Tibial nerve (tissue), 3 donors: Measurements from ENCODE around the gene NGEF.

ENCODE experiments used
- CTCF ChIP-seq, 5 experiments: fragments of 200-600 bp in 3 of 5; fragments of 450-650 bp in 2 of 5; sonication (generic) in 3 of 5; IDR thresholded peaks; one replicate each; pipeline ENCODE4 v1.5.1; 2016 to 2019; ENCODE audit warnings: antibody characterized with exemption in 5 of 5, mild to moderate bottlenecking in 3 of 5, moderate library complexity in 2 of 5
- POLR2A ChIP-seq, 2 donors: fragments of 450-650 bp; IDR thresholded peaks; one replicate each; pipeline ENCODE4 v1.6.1; 2017; ENCODE audit warnings: antibody characterized with exemption in 2 of 2, mild to moderate bottlenecking in 2 of 2, moderate library complexity in 2 of 2

- TF ChIP-seq CTCF (IDR thresholded peaks at IDR 0.05): no peak
- no peak for TF ChIP-seq POLR2A (IDR thresholded peaks at IDR 0.05)
These were observed 104.4 kb downstream of the NGEF start for GRCh38 chr2:232908695-232909094.
